ENCODE data around the gene LRMDA. TPM values are rescaled to one million over a fixed set of nuclear protein-coding genes. Genes with fewer than 3 reads are reported as not detected.

The LRMDA gene
- total RNA-seq, 3 donors from 2014 or later (not counting 1 experiment from before 2014, with no cell fraction given), result 1.4 to 2.4 (median 2.1) TPM

DNA sequence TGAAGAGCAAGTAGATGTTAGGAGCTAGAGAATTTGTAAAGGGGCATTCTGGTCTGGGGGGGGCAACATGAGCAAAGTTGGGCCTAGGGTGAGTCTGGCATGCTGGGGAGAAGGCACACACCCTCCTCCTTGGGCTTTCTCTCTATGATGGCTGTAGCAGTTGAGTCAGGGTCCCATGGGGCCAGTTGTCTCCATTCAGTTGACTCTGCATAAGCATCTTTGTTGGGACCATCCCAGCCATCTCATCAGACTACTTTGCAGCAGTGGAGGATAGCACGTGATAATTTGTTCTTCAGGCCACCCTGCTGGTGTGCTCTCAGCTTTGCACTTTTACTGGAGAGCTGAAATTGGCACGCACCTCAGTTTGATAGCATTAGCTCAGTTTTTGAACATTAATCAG is 55.2 kb downstream of the LRMDA start:
- TF ChIP-seq, protein P1, sequence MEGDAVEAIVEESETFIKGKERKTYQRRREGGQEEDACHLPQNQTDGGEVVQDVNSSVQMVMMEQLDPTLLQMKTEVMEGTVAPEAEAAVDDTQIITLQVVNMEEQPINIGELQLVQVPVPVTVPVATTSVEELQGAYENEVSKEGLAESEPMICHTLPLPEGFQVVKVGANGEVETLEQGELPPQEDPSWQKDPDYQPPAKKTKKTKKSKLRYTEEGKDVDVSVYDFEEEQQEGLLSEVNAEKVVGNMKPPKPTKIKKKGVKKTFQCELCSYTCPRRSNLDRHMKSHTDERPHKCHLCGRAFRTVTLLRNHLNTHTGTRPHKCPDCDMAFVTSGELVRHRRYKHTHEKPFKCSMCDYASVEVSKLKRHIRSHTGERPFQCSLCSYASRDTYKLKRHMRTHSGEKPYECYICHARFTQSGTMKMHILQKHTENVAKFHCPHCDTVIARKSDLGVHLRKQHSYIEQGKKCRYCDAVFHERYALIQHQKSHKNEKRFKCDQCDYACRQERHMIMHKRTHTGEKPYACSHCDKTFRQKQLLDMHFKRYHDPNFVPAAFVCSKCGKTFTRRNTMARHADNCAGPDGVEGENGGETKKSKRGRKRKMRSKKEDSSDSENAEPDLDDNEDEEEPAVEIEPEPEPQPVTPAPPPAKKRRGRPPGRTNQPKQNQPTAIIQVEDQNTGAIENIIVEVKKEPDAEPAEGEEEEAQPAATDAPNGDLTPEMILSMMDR (IDR thresholded peaks at IDR 0.05), result no peak
- Mint-ChIP-seq H3K9me3 (no peaks in the 10 kb centered on the region), H3K27ac (no peak overlapping the region), H3K36me3 (no peaks in the 10 kb centered on the region), H3K4me1 (no peaks in the 10 kb centered on the region), H3K27me3 (ENCODE audit: low read depth in 2 of 2) (peaks cover 6 to 14% of the 10 kb centered on the region in 2 donors), H3K4me3 (no peak overlapping the region)
- intact Hi-C loops (cut with micrococcal nuclease), result no loop called here
- no peak for ATAC-seq
- Histone ChIP-seq H3K9me3 (ENCODE audit: control insufficient read depth, insufficient read depth, low read length) (no peaks in the 10 kb centered on the region), H3K27ac (ENCODE audit: low read length) (no peak overlapping the region), H3K4me3 (ENCODE audit: low read length) (no peak overlapping the region), H3K36me3 (ENCODE audit: control insufficient read depth, insufficient read depth, low read length) (no peaks in the 10 kb centered on the region), H3K4me1 (ENCODE audit: control insufficient read depth, insufficient read depth, low read length) (no peaks in the 10 kb centered on the region), H3K27me3 (ENCODE audit: control insufficient read depth, insufficient read depth, low read length) (no peaks in the 10 kb centered on the region)
- DNase-seq, result no peak
- WGBS (ENCODE audit: insufficient coverage), result 98% methylated on average over 2 of the region's 2 CpGs

DNA sequence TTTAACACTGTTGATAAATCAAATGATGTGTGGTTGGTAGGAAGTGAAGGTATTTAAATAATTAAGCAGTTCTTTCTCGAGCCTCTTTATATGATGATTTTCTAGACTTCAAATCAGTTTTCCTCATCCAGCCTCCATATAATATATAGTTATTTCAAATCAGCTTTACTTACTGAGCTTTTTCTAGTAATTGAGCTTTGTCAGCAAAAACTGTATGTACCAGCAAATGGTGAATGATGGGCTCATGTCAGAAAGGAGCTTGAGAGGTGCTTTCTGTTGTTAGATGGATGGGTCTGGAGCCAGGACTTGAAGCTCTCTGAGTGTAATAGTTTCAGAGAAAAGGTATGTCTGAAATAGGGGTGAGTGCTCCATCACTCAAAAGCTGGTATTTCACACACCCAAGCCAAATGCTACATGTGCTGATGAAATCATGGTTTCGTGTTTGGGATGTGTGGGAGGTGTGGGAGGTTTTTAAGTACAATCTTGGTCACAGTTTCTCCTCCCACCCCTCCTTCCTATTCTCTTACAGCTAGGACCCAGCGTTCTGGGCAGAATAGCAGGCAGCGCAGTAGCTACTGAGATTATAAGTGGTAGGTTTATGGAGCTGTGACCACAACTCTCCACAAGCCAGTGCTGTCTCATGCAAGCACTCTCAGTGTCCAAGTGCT is 55.8 kb downstream of the LRMDA start:
- no peaks in the 10 kb centered on the region for H3K9me3 ChIP-seq (ENCODE audit: control insufficient read depth, insufficient read depth, low read length)
- no peaks in the 10 kb centered on the region for H3K27me3 ChIP-seq (ENCODE audit: control insufficient read depth, insufficient read depth, low read length)
- DNase-seq (no peak), ATAC-seq (no peak)
- no peaks in the 10 kb centered on the region for H3K4me1 ChIP-seq (ENCODE audit: control insufficient read depth, insufficient read depth, low read length)
- no peaks in the 10 kb centered on the region for H3K36me3 ChIP-seq (ENCODE audit: control insufficient read depth, insufficient read depth, low read length)
- intact Hi-C loops (cut with micrococcal nuclease), result no loop called here
- H3K4me1 Mint-ChIP-seq, result no peaks in the 10 kb centered on the region
- H3K27ac Mint-ChIP-seq, result no peak overlapping the region
- H3K27me3 Mint-ChIP-seq (ENCODE audit: low read depth in 2 of 2), result peaks cover 6 to 14% of the 10 kb centered on the region in 2 donors
- H3K4me3 ChIP-seq (ENCODE audit: low read length), result no peak overlapping the region
- H3K4me3 Mint-ChIP-seq, result no peak overlapping the region
- TF ChIP-seq, protein P1 (IDR thresholded peaks at IDR 0.05), result no peak
- no peaks in the 10 kb centered on the region for H3K36me3 Mint-ChIP-seq
- H3K9me3 Mint-ChIP-seq, result no peaks in the 10 kb centered on the region
- no peak overlapping the region for H3K27ac ChIP-seq (ENCODE audit: low read length)
- 100% methylated on average over 1 of the region's 4 CpGs for WGBS (ENCODE audit: insufficient coverage)

DNA sequence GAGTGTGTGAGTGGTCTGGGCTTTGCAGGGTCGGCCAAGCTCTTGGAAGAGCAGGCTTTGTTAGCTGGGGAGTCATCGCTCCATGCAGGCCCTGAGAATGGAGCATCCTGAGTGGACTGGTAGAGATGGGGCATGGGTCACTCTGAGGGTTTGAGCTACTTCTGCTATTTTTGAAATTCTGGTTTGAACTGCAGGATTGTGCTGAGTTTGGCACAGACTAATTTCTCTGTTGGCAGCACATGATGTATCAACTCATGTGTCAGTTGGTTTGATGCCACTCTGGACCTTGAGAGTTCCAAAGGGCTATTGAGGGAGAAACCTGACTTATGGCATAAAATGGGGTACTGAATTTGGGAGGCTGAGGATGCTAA is 56.3 kb downstream of the LRMDA start:
- no peaks in the 10 kb centered on the region for H3K9me3 Mint-ChIP-seq
- Histone ChIP-seq H3K27ac (ENCODE audit: low read length) (no peak overlapping the region), H3K4me1 (ENCODE audit: control insufficient read depth, insufficient read depth, low read length) (no peaks in the 10 kb centered on the region), H3K36me3 (ENCODE audit: control insufficient read depth, insufficient read depth, low read length) (no peaks in the 10 kb centered on the region), H3K4me3 (ENCODE audit: low read length) (no peak overlapping the region), H3K9me3 (ENCODE audit: control insufficient read depth, insufficient read depth, low read length) (no peaks in the 10 kb centered on the region), H3K27me3 (ENCODE audit: control insufficient read depth, insufficient read depth, low read length) (no peaks in the 10 kb centered on the region)
- WGBS (ENCODE audit: insufficient coverage), result 93% methylated on average over 2 of the region's 2 CpGs
- intact Hi-C loops (cut with micrococcal nuclease), result no loop called here
- no peak for ATAC-seq
- TF ChIP-seq, protein P1 (IDR thresholded peaks at IDR 0.05), result no peak
- H3K4me3 Mint-ChIP-seq, result no peak overlapping the region
- DNase-seq, result no peak
- H3K27ac Mint-ChIP-seq, result no peak overlapping the region
- peaks cover 6 to 20% of the 10 kb centered on the region in 2 donors for H3K27me3 Mint-ChIP-seq (ENCODE audit: low read depth in 2 of 2)
- H3K36me3 Mint-ChIP-seq, result no peaks in the 10 kb centered on the region
- H3K4me1 Mint-ChIP-seq, result no peaks in the 10 kb centered on the region

Data from natural killer cell (primary cell).